LNCaP clone FGC (cell line): Measurements from ENCODE around the gene PRAMEF10.
"Not testable (repeated sequence)": the region's sequence is repeated elsewhere in the genome, so short reads cannot be mapped to it uniquely, and the experiment has no call there.

Source experiments
- DNase-seq: peaks from one replicate; pipeline ENCODE4 v3.0.0-alpha.2; 2011; ENCODE audit warnings: low read depth
- H3K4me3 ChIP-seq: 2 replicates; pipeline ENCODE4 v1.5.1; 2011; ENCODE audit warnings: mild to moderate bottlenecking, low read depth, low read length, control low read depth
- CTCF ChIP-seq: IDR thresholded peaks from 2 replicates; pipeline ENCODE4 v1.5.1; 2012; ENCODE audit warnings: mild to moderate bottlenecking; ENCODE audit not compliant: control insufficient read depth, insufficient read depth; ENCODE audit errors: extremely low read depth

Gene PRAMEF10

GRCh38 chr1:12898170-12898569, at the start of gene PRAMEF10:
Gene PRAMEF10, minus strand, starts transcription at chr1:12898270. Its CDS starts 2,423 bp downstream, at chr1:12895847.
- not testable (repeated sequence) for DNase-seq, H3K4me3 ChIP-seq

- H3K4me3 ChIP-seq, DNase-seq: not testable (repeated sequence)
Observed at GRCh38 chr1:12947480-12947879, 49.4 kb upstream of the PRAMEF10 start, which contains the start of gene PRAMEF6. Gene PRAMEF6, minus strand, starts transcription at chr1:12947580. Its CDS starts 5,062 bp downstream, at chr1:12942518.

GRCh38 chr1:12924368-12924767, 26.3 kb upstream of the PRAMEF10 start:
- not testable (repeated sequence) for DNase-seq, H3K4me3 ChIP-seq

- 0 out of 2 replicates have a peak, but pooled peaks have one; percentile 10 for TF ChIP-seq CTCF
- not testable (repeated sequence) for DNase-seq, H3K4me3 ChIP-seq
Observed at GRCh38 chr1:12921749-12922148, 23.7 kb upstream of the PRAMEF10 start.

GRCh38 chr1:12916310-12916709, 18.2 kb upstream of the PRAMEF10 start, which contains the start of gene PRAMEF7:
Gene PRAMEF7, plus strand, starts transcription at chr1:12916610. Its CDS starts 1,083 bp downstream, at chr1:12917693.
- DNase-seq, H3K4me3 ChIP-seq: not testable (repeated sequence)

- not testable (repeated sequence) for DNase-seq, H3K4me3 ChIP-seq
Observed at GRCh38 chr1:12903793-12904572, 5.9 kb upstream of the PRAMEF10 start.

- not testable (repeated sequence) for DNase-seq, H3K4me3 ChIP-seq
Observed at GRCh38 chr1:12899186-12899585, 1.1 kb upstream of the PRAMEF10 start.

GRCh38 chr1:12886101-12886500, 12.0 kb downstream of the PRAMEF10 start, which contains the start of gene PRAMEF4:
Gene PRAMEF4, minus strand, starts transcription at chr1:12886201. Its CDS starts 2,807 bp downstream, at chr1:12883394.
- not testable (repeated sequence) for DNase-seq, H3K4me3 ChIP-seq

GRCh38 chr1:12878453-12878852, 19.6 kb downstream of the PRAMEF10 start:
- not testable (repeated sequence) for DNase-seq, H3K4me3 ChIP-seq

- not testable (repeated sequence) for H3K4me3 ChIP-seq, DNase-seq
Observed at GRCh38 chr1:12863131-12863880, 34.8 kb downstream of the PRAMEF10 start.

GRCh38 chr1:12856786-12857185, 41.3 kb downstream of the PRAMEF10 start, which contains the start of gene PRAMEF2:
Gene PRAMEF2, plus strand, starts transcription at chr1:12857086. Its CDS starts 1,924 bp downstream, at chr1:12859010.
- DNase-seq, H3K4me3 ChIP-seq: not testable (repeated sequence)

- no peak for DNase-seq
- no peak overlapping the region for H3K4me3 ChIP-seq
- TF ChIP-seq CTCF = no peak
Observed at GRCh38 chr1:12851779-12852178, 46.3 kb downstream of the PRAMEF10 start.

- H3K4me3 ChIP-seq, DNase-seq: not testable (repeated sequence)
Observed at GRCh38 chr1:12848620-12849019, 49.5 kb downstream of the PRAMEF10 start, which contains the start of gene HNRNPCL1. Gene HNRNPCL1, minus strand, starts transcription at chr1:12848720. Its CDS starts 431 bp downstream, at chr1:12848289.
